Caco-2 (cell line): Measurements from ENCODE around the gene TTC33. TPM values are rescaled to one million over a fixed set of nuclear protein-coding genes. Genes with fewer than 3 reads are reported as not detected.
"Not testable (repeated sequence)": the region's sequence is repeated elsewhere in the genome, so short reads cannot be mapped to it uniquely, and the experiment has no call there.

Source experiments
- BruUV-seq: library from RNA; stranded (reverse); fragments of 400-500 nt; replicated peaks from 2 replicates; lab custom pipeline; 2021; lab: Mats Ljungman, UMichigan
- CTCF ChIA-PET: fragments of 300-600 bp; sonication (Branson Sonifier 250); formaldehyde crosslinking; loops from one replicate; lab custom pipeline; 2022; ENCODE audit warnings: antibody characterized with exemption; lab: Charles Lee
- POLR2A ChIA-PET: fragments of 300-600 bp; sonication (Branson Sonifier 250); formaldehyde crosslinking; loops from one replicate; lab custom pipeline; 2022; ENCODE audit warnings: antibody characterized with exemption; lab: Charles Lee
- DNase-seq, 2 experiments: peaks; one replicate each; pipeline versions ENCODE4 v3.0.0 to v3.0.0-alpha.2; 2020 to 2022
- H3K27me3 ChIP-seq: replicated peaks from 2 replicates; pipeline ENCODE4 v1.6.0; 2011; ENCODE audit warnings: low read length; ENCODE audit not compliant: control insufficient read depth, insufficient read depth
- H3K36me3 ChIP-seq: 2 replicates; pipeline ENCODE4 v1.5.1; 2011; ENCODE audit warnings: low read length; ENCODE audit not compliant: control insufficient read depth, insufficient read depth
- H3K4me1 ChIP-seq: fragments of 250-450 bp; sonication (Bioruptor Pico); 2 replicates; pipeline ENCODE4 v1.5.1; 2020; ENCODE audit warnings: mild to moderate bottlenecking
- H3K4me3 ChIP-seq: 2 replicates; pipeline ENCODE4 v1.5.1; 2011; ENCODE audit warnings: low read depth, mild to moderate bottlenecking, control low read depth, low read length
- H3K9me3 ChIP-seq: fragments of 250-450 bp; sonication (Bioruptor Pico); 2 replicates; pipeline ENCODE4 v1.5.1; 2020; ENCODE audit warnings: mild to moderate bottlenecking, moderate library complexity
- H3K27ac Mint-ChIP-seq: one replicate; pipeline ENCODE4 v1.8.0; 2022; ENCODE audit warnings: mixed read lengths; ENCODE audit not compliant: unreplicated experiment
- H3K27me3 Mint-ChIP-seq: one replicate; pipeline ENCODE4 v1.8.0; 2022; ENCODE audit warnings: mixed read lengths; ENCODE audit not compliant: insufficient read depth, unreplicated experiment
- H3K36me3 Mint-ChIP-seq: one replicate; pipeline ENCODE4 v1.8.0; 2022; ENCODE audit warnings: mild to moderate bottlenecking, mixed read lengths; ENCODE audit not compliant: insufficient read depth, unreplicated experiment
- H3K4me1 Mint-ChIP-seq: one replicate; pipeline ENCODE4 v1.8.0; 2022; ENCODE audit warnings: low read depth, mixed read lengths; ENCODE audit not compliant: unreplicated experiment
- H3K4me3 Mint-ChIP-seq: one replicate; pipeline ENCODE4 v1.8.0; 2022; ENCODE audit warnings: mild to moderate bottlenecking, moderate library complexity, mixed read lengths; ENCODE audit not compliant: unreplicated experiment
- H3K9me3 Mint-ChIP-seq: one replicate; pipeline ENCODE4 v1.8.0; 2022; ENCODE audit warnings: mixed read lengths; ENCODE audit not compliant: unreplicated experiment
- intact Hi-C: fragments of 100-400 bp; cut with micrococcal nuclease; formaldehyde crosslinking; loops from one replicate; pipeline ENCODE4 v1.10.0; 2022; ENCODE audit not compliant: unreplicated experiment
- total RNA-seq: library from RNA; stranded (reverse); gene quantifications from 2 replicates; pipeline ENCODE4 v1.2.3, GENCODE V29; 2022
- TF ChIP-seq, protein P1 (sequence below), 2 experiments: fragments of 200-600 bp in 1 of 2; IDR thresholded peaks; 1 replicate in 1 of 2; 2 replicates in 1 of 2; pipeline versions ENCODE4 v1.5.1 to v1.8.0; 2011 to 2022; ENCODE audit warnings: antibody characterized with exemption in 1 of 2, control low read depth in 1 of 2, inconsistent platforms in 1 of 2, low read depth in 1 of 2, low read length in 1 of 2, mild to moderate bottlenecking in 1 of 2, moderate library complexity in 1 of 2; ENCODE audit not compliant: insufficient read depth in 1 of 2, severe bottlenecking in 1 of 2, unreplicated experiment in 1 of 2

The TTC33 gene
- total RNA-seq, 1 experiment from 2014 or later, result 8.6 TPM

- Mint-ChIP-seq H3K27me3 (no peaks in the 10 kb centered on the region), H3K27ac (no peak overlapping the region), H3K4me3 (no peak overlapping the region), H3K4me1 (no peaks in the 10 kb centered on the region), H3K36me3 (no peaks in the 10 kb centered on the region), H3K9me3 (no peaks in the 10 kb centered on the region)
- Histone ChIP-seq H3K36me3 (no peaks in the 10 kb centered on the region), H3K4me3 (no peak overlapping the region), H3K4me1 (no peaks in the 10 kb centered on the region), H3K9me3 (no peaks in the 10 kb centered on the region), H3K27me3 (no peaks in the 10 kb centered on the region)
- CTCF ChIA-PET, result no interaction called here
- DNase-seq, result no peak
- POLR2A ChIA-PET, result no interaction called here
- BruUV-seq, result no TSS peak
- TF ChIP-seq, protein P1, sequence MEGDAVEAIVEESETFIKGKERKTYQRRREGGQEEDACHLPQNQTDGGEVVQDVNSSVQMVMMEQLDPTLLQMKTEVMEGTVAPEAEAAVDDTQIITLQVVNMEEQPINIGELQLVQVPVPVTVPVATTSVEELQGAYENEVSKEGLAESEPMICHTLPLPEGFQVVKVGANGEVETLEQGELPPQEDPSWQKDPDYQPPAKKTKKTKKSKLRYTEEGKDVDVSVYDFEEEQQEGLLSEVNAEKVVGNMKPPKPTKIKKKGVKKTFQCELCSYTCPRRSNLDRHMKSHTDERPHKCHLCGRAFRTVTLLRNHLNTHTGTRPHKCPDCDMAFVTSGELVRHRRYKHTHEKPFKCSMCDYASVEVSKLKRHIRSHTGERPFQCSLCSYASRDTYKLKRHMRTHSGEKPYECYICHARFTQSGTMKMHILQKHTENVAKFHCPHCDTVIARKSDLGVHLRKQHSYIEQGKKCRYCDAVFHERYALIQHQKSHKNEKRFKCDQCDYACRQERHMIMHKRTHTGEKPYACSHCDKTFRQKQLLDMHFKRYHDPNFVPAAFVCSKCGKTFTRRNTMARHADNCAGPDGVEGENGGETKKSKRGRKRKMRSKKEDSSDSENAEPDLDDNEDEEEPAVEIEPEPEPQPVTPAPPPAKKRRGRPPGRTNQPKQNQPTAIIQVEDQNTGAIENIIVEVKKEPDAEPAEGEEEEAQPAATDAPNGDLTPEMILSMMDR (IDR thresholded peaks at IDR 0.05; ENCODE audit: insufficient read depth in 1 of 2, low read depth in 1 of 2, low read length in 1 of 2, severe bottlenecking in 1 of 2, unreplicated experiment in 1 of 2), result no peak
- intact Hi-C loops, result no loop called here
Measured at GRCh38 chr5:40648150-40648549, 107.6 kb downstream of the TTC33 start.

DNA sequence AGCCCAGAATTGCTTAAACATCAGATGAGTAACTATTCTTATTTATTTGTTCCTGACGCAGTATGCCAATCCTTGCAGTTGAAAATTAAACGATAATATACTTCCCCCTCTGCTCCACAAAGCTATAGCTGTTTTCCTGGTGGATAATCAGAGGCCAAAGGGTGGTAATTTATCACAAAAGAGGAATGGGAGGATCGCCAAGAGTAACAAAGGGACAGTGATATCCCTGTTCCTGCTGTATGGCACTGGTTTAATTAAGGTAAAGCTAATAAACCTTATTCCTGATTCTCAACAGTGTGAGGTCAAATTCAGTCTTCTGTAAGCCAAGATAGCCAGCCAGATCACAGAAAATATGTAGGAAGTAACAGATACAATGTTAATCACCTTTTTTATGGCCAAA lies 109.5 kb downstream of the TTC33 start:
- no peaks in the 10 kb centered on the region for H3K27me3 ChIP-seq
- DNase-seq, result no peak
- ChIA-PET POLR2A (no interaction called here), CTCF (no interaction called here)
- no peaks in the 10 kb centered on the region for H3K27me3 Mint-ChIP-seq
- no peaks in the 10 kb centered on the region for H3K36me3 ChIP-seq
- H3K4me1 Mint-ChIP-seq, result no peaks in the 10 kb centered on the region
- TF ChIP-seq, protein P1 (IDR thresholded peaks at IDR 0.05; ENCODE audit: insufficient read depth in 1 of 2, low read depth in 1 of 2, low read length in 1 of 2, severe bottlenecking in 1 of 2, unreplicated experiment in 1 of 2), result no peak
- intact Hi-C loops, result no loop called here
- no peaks in the 10 kb centered on the region for H3K36me3 Mint-ChIP-seq
- no peak overlapping the region for H3K4me3 Mint-ChIP-seq
- no peaks in the 10 kb centered on the region for H3K9me3 Mint-ChIP-seq
- no peaks in the 10 kb centered on the region for H3K9me3 ChIP-seq
- no peaks in the 10 kb centered on the region for H3K4me1 ChIP-seq
- BruUV-seq, result no TSS peak
- H3K27ac Mint-ChIP-seq, result no peak overlapping the region
- H3K4me3 ChIP-seq, result no peak overlapping the region

DNA sequence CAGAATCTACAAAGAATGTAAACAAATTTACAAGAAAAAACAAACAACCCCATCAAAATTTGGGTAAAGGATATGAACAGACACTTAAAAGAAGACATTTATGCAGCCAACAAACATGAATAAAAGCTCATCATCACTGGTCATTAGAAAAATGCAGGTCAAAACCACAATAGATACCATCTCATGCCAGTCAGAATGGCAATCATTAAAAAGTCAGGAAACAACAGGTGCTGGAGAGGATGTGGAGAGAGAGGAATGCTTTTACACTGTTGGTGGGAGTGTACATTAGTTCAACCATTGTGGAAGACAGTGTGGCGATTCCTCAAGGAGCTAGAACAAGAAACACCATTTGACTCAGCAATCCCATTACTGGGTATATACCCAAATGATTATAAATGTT lies 116.2 kb downstream of the TTC33 start:
- H3K9me3 Mint-ChIP-seq, H3K4me1 Mint-ChIP-seq, POLR2A ChIA-PET, H3K4me3 ChIP-seq, H3K4me3 Mint-ChIP-seq, H3K4me1 ChIP-seq, CTCF ChIA-PET, H3K36me3 Mint-ChIP-seq, DNase-seq, intact Hi-C loops, BruUV-seq, H3K36me3 ChIP-seq, H3K27me3 ChIP-seq, H3K27ac Mint-ChIP-seq, H3K9me3 ChIP-seq: not testable (repeated sequence)
- H3K27me3 Mint-ChIP-seq, result peaks cover 14% of the 10 kb centered on the region

DNA sequence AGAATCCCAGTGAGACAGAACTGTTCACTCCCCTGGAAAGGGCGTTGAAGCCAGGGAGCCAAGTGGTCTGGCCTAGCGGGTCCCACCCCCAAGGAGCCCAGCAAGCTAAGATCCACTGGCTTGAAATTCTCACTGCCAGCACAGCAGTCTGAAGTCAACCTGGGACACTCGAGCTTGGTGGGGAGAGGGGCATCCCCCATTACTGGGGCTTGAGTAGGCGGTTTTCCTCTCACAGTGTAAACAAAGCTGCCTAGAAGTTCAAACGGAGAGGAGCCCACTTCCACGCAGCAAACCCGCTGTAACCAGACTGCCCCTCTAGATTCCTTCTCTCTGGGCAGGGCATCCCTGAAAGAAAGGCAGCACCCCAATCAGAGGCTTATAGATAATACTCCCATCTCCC lies 121.2 kb downstream of the TTC33 start:
- BruUV-seq, result no TSS peak
- no peak overlapping the region for H3K4me3 Mint-ChIP-seq

More for the DNA sequence above, 121.2 kb downstream of the TTC33 start:
- no peak overlapping the region for H3K27ac Mint-ChIP-seq
- no peak for DNase-seq
- ChIA-PET POLR2A (no interaction called here), CTCF (no interaction called here)
- no peaks in the 10 kb centered on the region for H3K27me3 ChIP-seq
- intact Hi-C loops, result no loop called here
- H3K4me1 Mint-ChIP-seq, result no peaks in the 10 kb centered on the region
- no peaks in the 10 kb centered on the region for H3K9me3 Mint-ChIP-seq
- H3K9me3 ChIP-seq, result peaks cover 5% of the 10 kb centered on the region; the same call in 1 of the 2 replicates
- H3K4me1 ChIP-seq, result no peaks in the 10 kb centered on the region
- H3K4me3 ChIP-seq, result no peak overlapping the region
- peaks cover 14% of the 10 kb centered on the region for H3K27me3 Mint-ChIP-seq
- H3K36me3 Mint-ChIP-seq, result no peaks in the 10 kb centered on the region
- H3K36me3 ChIP-seq, result no peaks in the 10 kb centered on the region
- TF ChIP-seq, protein P1 (IDR thresholded peaks at IDR 0.05; ENCODE audit: insufficient read depth in 1 of 2, low read depth in 1 of 2, low read length in 1 of 2, severe bottlenecking in 1 of 2, unreplicated experiment in 1 of 2), result no peak
